Glutamatergic neuron (in vitro differentiated cells): ENCODE results near the gene NRXN3. TPM values are rescaled to one million over a fixed set of nuclear protein-coding genes. Genes with fewer than 3 reads are reported as not detected.

Experiments used
- DNase-seq: peaks from one replicate; pipeline ENCODE4 v3.0.0; 2022
- H3K27ac Mint-ChIP-seq: one replicate; pipeline ENCODE4 v1.8.0; 2020; ENCODE audit warnings: mild to moderate bottlenecking, mixed read lengths, inconsistent platforms; ENCODE audit not compliant: unreplicated experiment
- H3K27me3 Mint-ChIP-seq: one replicate; pipeline ENCODE4 v1.8.0; 2020; ENCODE audit warnings: mild to moderate bottlenecking, moderate library complexity, mixed read lengths, inconsistent platforms; ENCODE audit not compliant: unreplicated experiment
- H3K36me3 Mint-ChIP-seq: one replicate; pipeline ENCODE4 v1.8.0; 2020; ENCODE audit warnings: mild to moderate bottlenecking, mixed read lengths, inconsistent platforms; ENCODE audit not compliant: unreplicated experiment
- H3K4me1 Mint-ChIP-seq: one replicate; pipeline ENCODE4 v1.8.0; 2020; ENCODE audit warnings: mild to moderate bottlenecking, low read depth, mixed read lengths, inconsistent platforms; ENCODE audit not compliant: unreplicated experiment
- H3K4me3 Mint-ChIP-seq: one replicate; pipeline ENCODE4 v1.8.0; 2020; ENCODE audit warnings: mild to moderate bottlenecking, mixed read lengths, inconsistent platforms; ENCODE audit not compliant: unreplicated experiment
- H3K9me3 Mint-ChIP-seq: one replicate; pipeline ENCODE4 v1.8.0; 2020; ENCODE audit warnings: mild to moderate bottlenecking, moderate library complexity, mixed read lengths, inconsistent platforms; ENCODE audit not compliant: unreplicated experiment
- CTCF ChIP-seq: fragments of 200-600 bp; sonication (generic); IDR thresholded peaks from one replicate; pipeline ENCODE4 v1.5.0; 2021; ENCODE audit not compliant: partially characterized antibody, unreplicated experiment
- total RNA-seq: library from RNA; stranded (reverse); fragmentation: NEBNext Ultra II Directional; extraction: Animal tissue kit (Norgen Biotek cat#: 25700); gene quantifications from one replicate; pipeline ENCODE4 v1.2.1, GENCODE V29; 2021; ENCODE audit not compliant: unreplicated experiment

NRXN3 gene
- total RNA-seq, 1 donor from 2014 or later = 1.2 TPM

- TF ChIP-seq CTCF = no peak
- H3K36me3 Mint-ChIP-seq = no peaks in the 10 kb centered on the region
- DNase-seq = no peak
- no peaks in the 10 kb centered on the region for H3K4me1 Mint-ChIP-seq
- H3K27ac Mint-ChIP-seq = no peak overlapping the region
- no peak overlapping the region for H3K4me3 Mint-ChIP-seq
- H3K9me3 Mint-ChIP-seq = no peaks in the 10 kb centered on the region
- H3K27me3 Mint-ChIP-seq = no peaks in the 10 kb centered on the region
Observed at GRCh38 chr14:79542121-79542520, 1371.9 kb downstream of the NRXN3 start.

- no peaks in the 10 kb centered on the region for H3K27me3 Mint-ChIP-seq
- H3K4me1 Mint-ChIP-seq = no peaks in the 10 kb centered on the region
- TF ChIP-seq CTCF = no peak
- H3K27ac Mint-ChIP-seq = no peak overlapping the region
- H3K4me3 Mint-ChIP-seq = no peak overlapping the region
- H3K9me3 Mint-ChIP-seq = no peaks in the 10 kb centered on the region
- DNase-seq = no peak
- peaks cover 6% of the 10 kb centered on the region for H3K36me3 Mint-ChIP-seq
Observed at GRCh38 chr14:79543348-79543747, 1373.2 kb downstream of the NRXN3 start.

GRCh38 chr14:79543967-79544697, 1374.0 kb downstream of the NRXN3 start:
- Mint-ChIP-seq H3K27me3 (no peaks in the 10 kb centered on the region), H3K4me1 (no peaks in the 10 kb centered on the region), H3K27ac (no peak overlapping the region), H3K4me3 (no peak overlapping the region), H3K9me3 (no peaks in the 10 kb centered on the region), H3K36me3 (peaks cover 6% of the 10 kb centered on the region)
- peak; percentile 88 for TF ChIP-seq CTCF
- peak; percentile 32 for DNase-seq

- DNase-seq = no peak
- peaks cover 2% of the 10 kb centered on the region for H3K4me1 Mint-ChIP-seq
- H3K36me3 Mint-ChIP-seq = peaks cover 6% of the 10 kb centered on the region
Observed at GRCh38 chr14:79544698-79545070, 1374.5 kb downstream of the NRXN3 start.

More at GRCh38 chr14:79544698-79545070, 1374.5 kb downstream of the NRXN3 start:
- no peak overlapping the region for H3K4me3 Mint-ChIP-seq
- no peaks in the 10 kb centered on the region for H3K27me3 Mint-ChIP-seq
- no peaks in the 10 kb centered on the region for H3K9me3 Mint-ChIP-seq
- TF ChIP-seq CTCF = no peak
- no peak overlapping the region for H3K27ac Mint-ChIP-seq
